Measurements from ENCODE around the gene TMEM106C.
A peak's percentile ranks its signal among the peaks of the same experiment; 100 is the strongest.
"Not testable (repeated sequence)": the region's sequence is repeated elsewhere in the genome, so short reads cannot be mapped to it uniquely, and the experiment has no call there.

The TMEM106C gene

GRCh38 chr12:47949441-47950341 lies 13.7 kb upstream of the TMEM106C start:
- peak; percentile 95 for TF ChIP-seq CTCF (IDR thresholded peaks at IDR 0.05; ENCODE audit: borderline replicate concordance, insufficient read depth, low read depth, low read length)
- no peak overlapping the region for H3K4me3 ChIP-seq (ENCODE audit: low read depth, low read length)

- no peak overlapping the region for H3K4me3 ChIP-seq (ENCODE audit: low read depth, low read length)
- no peak for TF ChIP-seq CTCF (IDR thresholded peaks at IDR 0.05; ENCODE audit: borderline replicate concordance, insufficient read depth, low read depth, low read length)
Observed at GRCh38 chr12:47950856-47951468, 12.4 kb upstream of the TMEM106C start.

GRCh38 chr12:47954058-47954457 lies 9.3 kb upstream of the TMEM106C start:
- H3K4me3 ChIP-seq (ENCODE audit: low read depth, low read length): no peak overlapping the region
- no peak for TF ChIP-seq CTCF (IDR thresholded peaks at IDR 0.05; ENCODE audit: borderline replicate concordance, insufficient read depth, low read depth, low read length)

- no peak for TF ChIP-seq CTCF (IDR thresholded peaks at IDR 0.05; ENCODE audit: borderline replicate concordance, insufficient read depth, low read depth, low read length)
Observed at GRCh38 chr12:47954467-47955045, 8.8 kb upstream of the TMEM106C start.

GRCh38 chr12:47955059-47955458 lies 8.3 kb upstream of the TMEM106C start:
- TF ChIP-seq CTCF (IDR thresholded peaks at IDR 0.05; ENCODE audit: borderline replicate concordance, insufficient read depth, low read depth, low read length): no peak
- H3K4me3 ChIP-seq (ENCODE audit: low read depth, low read length): no peak overlapping the region

More at GRCh38 chr12:47954467-47955045, 8.8 kb upstream of the TMEM106C start:
- H3K4me3 ChIP-seq (ENCODE audit: low read depth, low read length): no peak overlapping the region

- not testable (repeated sequence) for H3K4me3 ChIP-seq (ENCODE audit: low read depth, low read length)
Observed at GRCh38 chr12:47957671-47958070, 5.7 kb upstream of the TMEM106C start.

- no peak for TF ChIP-seq CTCF (IDR thresholded peaks at IDR 0.05; ENCODE audit: borderline replicate concordance, insufficient read depth, low read depth, low read length)
- no peak overlapping the region for H3K4me3 ChIP-seq (ENCODE audit: low read depth, low read length)
Observed at GRCh38 chr12:47962198-47962597, 1.2 kb upstream of the TMEM106C start.

Measured in GM12875 (cell line).